HG03025 (cell line): Measurements from ENCODE around the gene C14orf180.

ENCODE experiments used
- ATAC-seq: cut with Tn5 transposase; IDR thresholded peaks from one replicate; pipeline ENCODE4 v1.9.1; 2021; ENCODE audit warnings: mild to moderate bottlenecking, moderate library complexity; ENCODE audit not compliant: unreplicated experiment, low FRiP score

Gene C14orf180

GRCh38 chr14:104559804-104560585 lies 19.6 kb upstream of the C14orf180 start:
- no peak for ATAC-seq

- ATAC-seq, result no peak
These were observed 19.0 kb upstream of the C14orf180 start for GRCh38 chr14:104560586-104560945.

- ATAC-seq, result no peak
These were observed 18.4 kb upstream of the C14orf180 start for GRCh38 chr14:104561124-104561557.

- no peak for ATAC-seq
These were observed 17.7 kb upstream of the C14orf180 start for GRCh38 chr14:104561632-104562495.

GRCh38 chr14:104562606-104563005 lies 17.0 kb upstream of the C14orf180 start:
- ATAC-seq, result no peak

GRCh38 chr14:104563191-104563741 lies 16.3 kb upstream of the C14orf180 start:
- ATAC-seq, result no peak

DNA sequence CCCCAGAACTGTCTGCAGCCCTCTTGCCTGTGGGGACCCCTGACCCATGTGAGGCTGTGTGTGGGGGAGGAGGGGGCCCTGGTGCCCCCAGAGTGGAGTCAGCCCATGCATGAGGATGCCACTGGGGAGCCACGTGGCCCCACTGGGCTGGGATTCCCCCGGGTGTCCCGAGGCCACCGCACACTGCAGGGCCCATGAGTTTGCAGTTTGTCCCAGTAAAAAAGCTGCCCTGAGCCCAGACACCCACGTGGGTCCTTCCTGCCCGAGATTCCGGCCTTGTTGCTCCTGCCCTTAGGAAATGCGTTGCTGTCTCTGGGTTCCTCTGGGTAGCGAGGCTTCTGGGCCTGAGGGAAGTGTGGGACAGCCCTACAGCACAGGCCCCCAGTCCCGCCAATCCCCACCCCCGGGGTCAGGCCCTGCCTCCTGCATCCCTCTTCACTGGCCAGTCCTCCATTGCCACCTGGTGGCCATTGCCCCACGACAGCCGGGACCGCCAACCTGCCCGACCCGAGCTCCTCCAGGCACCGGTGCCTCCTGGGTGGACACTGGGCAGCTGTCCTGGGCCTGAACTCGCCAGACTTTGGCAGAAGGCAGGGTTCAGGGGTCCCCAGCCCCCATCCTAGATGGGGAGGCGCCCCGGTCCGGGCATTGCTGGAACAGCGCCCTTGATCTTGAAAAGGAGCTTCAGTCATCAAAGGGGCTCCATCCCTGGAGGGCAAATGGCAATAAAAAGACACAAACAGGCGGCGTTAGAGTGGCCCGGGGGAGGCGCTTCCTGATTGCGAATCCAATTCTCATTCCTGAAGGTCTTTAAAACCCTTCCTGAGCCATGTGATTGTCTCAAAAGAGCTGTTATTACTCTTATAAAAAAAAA lies 15.6 kb upstream of the C14orf180 start:
- ATAC-seq, result no peak

GRCh38 chr14:104564744-104565679 lies 14.6 kb upstream of the C14orf180 start:
- no peak for ATAC-seq

- no peak for ATAC-seq
These were observed 12.2 kb upstream of the C14orf180 start for GRCh38 chr14:104567141-104567956.

GRCh38 chr14:104567957-104568225 lies 11.7 kb upstream of the C14orf180 start:
- ATAC-seq, result no peak

DNA sequence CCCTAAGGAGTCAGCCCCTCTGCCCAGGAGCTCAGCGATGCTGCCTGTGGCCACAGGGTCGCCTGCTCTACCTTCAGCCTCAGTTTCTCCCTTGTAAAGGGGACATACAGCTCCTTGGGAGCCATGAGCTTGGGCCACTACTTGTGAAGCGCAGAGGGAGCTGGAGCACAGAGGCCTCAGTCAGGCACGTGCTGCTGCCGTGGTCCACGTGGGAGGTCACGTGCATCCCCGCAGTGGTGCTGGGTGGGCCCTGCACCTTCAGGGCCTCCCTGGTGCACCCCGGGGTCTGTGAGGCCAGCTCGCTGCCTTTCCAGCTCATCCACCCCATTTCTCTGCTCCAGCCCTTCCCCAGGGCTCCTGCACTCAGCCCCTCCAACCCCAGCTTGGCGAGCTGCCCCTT lies 10.9 kb upstream of the C14orf180 start:
- ATAC-seq, result no peak

DNA sequence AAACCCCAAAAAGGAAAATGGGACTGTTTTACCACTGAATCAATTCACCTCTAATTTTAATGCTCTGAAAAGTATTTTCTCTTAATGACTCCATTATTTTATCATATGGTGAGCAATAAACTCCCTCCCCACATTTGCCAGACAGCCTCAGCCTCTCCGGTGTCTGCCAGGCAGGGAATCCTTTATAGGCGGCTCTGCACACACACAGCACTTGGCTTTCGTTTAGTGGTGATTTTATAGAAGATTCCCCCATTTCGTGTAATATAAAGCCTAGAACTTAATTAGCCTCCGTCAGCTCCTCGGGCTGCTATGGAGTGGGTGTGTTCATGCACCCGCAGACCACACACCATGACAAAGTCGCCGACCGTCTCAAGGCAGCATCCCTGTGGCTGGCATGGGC lies 10.1 kb upstream of the C14orf180 start:
- ATAC-seq, result no peak

- ATAC-seq, result no peak
These were observed 8.3 kb upstream of the C14orf180 start for GRCh38 chr14:104571246-104571645.

GRCh38 chr14:104572024-104572626 lies 7.4 kb upstream of the C14orf180 start:
- ATAC-seq, result no peak

- no peak for ATAC-seq
These were observed 6.9 kb upstream of the C14orf180 start for GRCh38 chr14:104572668-104573067.

GRCh38 chr14:104573930-104574329 lies 5.6 kb upstream of the C14orf180 start:
- no peak for ATAC-seq

- no peak for ATAC-seq
These were observed 5.0 kb upstream of the C14orf180 start for GRCh38 chr14:104574536-104574935.

GRCh38 chr14:104574978-104575583 lies 4.5 kb upstream of the C14orf180 start:
- no peak for ATAC-seq
